ENCODE data around the gene TARP.

TARP gene

DNA sequence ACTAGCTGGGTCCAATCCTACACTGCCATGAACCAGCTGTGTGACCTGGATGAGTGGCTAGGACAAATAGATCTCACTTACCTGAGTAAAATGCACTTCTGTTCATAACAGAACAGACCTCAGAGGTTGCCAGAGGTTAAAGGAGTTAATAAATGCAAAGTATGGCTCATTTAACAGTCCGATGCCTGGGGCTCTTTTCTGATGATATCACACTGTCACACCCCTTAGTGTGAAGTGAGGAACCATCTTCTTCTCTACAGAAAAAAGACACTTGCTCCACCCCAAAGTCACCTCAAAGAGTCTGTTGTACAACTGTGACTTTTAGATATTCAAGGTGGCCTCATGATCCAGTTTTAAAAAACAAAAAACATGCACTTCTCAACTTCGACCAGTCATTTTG, 21.5 kb upstream of the TARP start:
- H3K36me3 Mint-ChIP-seq = no peaks in the 10 kb centered on the region
- Histone ChIP-seq H3K9me3 (no peaks in the 10 kb centered on the region), H3K4me1 (ENCODE audit: control insufficient read depth in 1 of 2, extremely low read depth in 1 of 2, insufficient read depth in 2 of 2, low read length in 2 of 2) (no peaks in the 10 kb centered on the region), H3K27me3 (replicated peaks in 1 of 2; ENCODE audit: control insufficient read depth in 2 of 2, extremely low read depth in 1 of 2, insufficient read depth in 2 of 2, low read length in 1 of 2) (no peaks in the 10 kb centered on the region), H3K4me3 (ENCODE audit: control insufficient read depth in 1 of 2, extremely low read depth in 1 of 2, low read length in 1 of 2) (no peak overlapping the region), H3K36me3 (ENCODE audit: control insufficient read depth in 2 of 2, extremely low read depth in 1 of 2, insufficient read depth in 1 of 2, low read length in 1 of 2) (no peaks in the 10 kb centered on the region), H3K27ac (ENCODE audit: low read length) (no peak overlapping the region)
- peaks cover 0 to 3% (median 0%) of the 10 kb centered on the region in 3 donors for H3K4me1 Mint-ChIP-seq
- H3K27me3 Mint-ChIP-seq = no peaks in the 10 kb centered on the region
- CTCF ChIA-PET = no interaction called here
- no peaks in the 10 kb centered on the region for H3K9me3 Mint-ChIP-seq
- no peak for DNase-seq
- no peak overlapping the region for H3K27ac Mint-ChIP-seq
- POLR2A ChIA-PET = no interaction called here
- no CpG with 5 or more reads among the region's 2 CpGs for WGBS (ENCODE audit: insufficient coverage)
- no peak overlapping the region for H3K4me3 Mint-ChIP-seq
- ATAC-seq (replicated peaks in 1 of 4) = no peak

DNA sequence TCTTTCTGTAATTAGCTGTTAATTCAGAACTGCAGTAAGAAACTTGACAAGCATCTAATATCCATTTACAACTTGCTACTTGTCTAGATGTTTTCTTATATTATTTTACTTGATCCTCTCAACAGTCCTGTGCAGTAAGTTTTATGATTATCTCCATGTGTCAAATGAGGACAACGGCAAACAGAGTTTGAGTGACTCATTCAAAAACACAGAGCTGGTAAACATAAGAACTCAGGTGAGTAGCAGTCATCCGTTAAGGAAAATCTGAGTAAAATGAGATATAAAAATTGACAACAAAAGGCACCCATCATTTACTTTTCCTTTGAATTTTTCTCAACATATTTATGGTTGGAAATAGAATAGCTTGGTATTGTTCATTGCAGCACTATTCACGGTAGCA, 19.0 kb upstream of the TARP start:
- Mint-ChIP-seq H3K4me1 (peaks cover 0 to 3% (median 0%) of the 10 kb centered on the region in 3 donors), H3K36me3 (no peaks in the 10 kb centered on the region), H3K9me3 (no peaks in the 10 kb centered on the region), H3K27me3 (no peaks in the 10 kb centered on the region), H3K27ac (no peak overlapping the region), H3K4me3 (no peak overlapping the region)
- no CpG with 5 or more reads among the region's 3 CpGs for WGBS (ENCODE audit: insufficient coverage)
- ATAC-seq (replicated peaks in 1 of 4) (no peak), DNase-seq (no peak)
- POLR2A ChIA-PET = interaction anchor here in 1 of 2 donors (0.6 kb wide), 1 partner anchor 19 kb away, joined by 5 read pairs; no protein-coding TSS in a partner anchor
- no peak overlapping the region for H3K4me3 ChIP-seq (ENCODE audit: control insufficient read depth in 1 of 2, extremely low read depth in 1 of 2, low read length in 1 of 2)
- H3K27me3 ChIP-seq (replicated peaks in 1 of 2; ENCODE audit: control insufficient read depth in 2 of 2, extremely low read depth in 1 of 2, insufficient read depth in 2 of 2, low read length in 1 of 2) = no peaks in the 10 kb centered on the region
- H3K4me1 ChIP-seq (ENCODE audit: control insufficient read depth in 1 of 2, extremely low read depth in 1 of 2, insufficient read depth in 2 of 2, low read length in 2 of 2) = no peaks in the 10 kb centered on the region
- no peak overlapping the region for H3K27ac ChIP-seq (ENCODE audit: low read length)
- H3K9me3 ChIP-seq = no peaks in the 10 kb centered on the region
- CTCF ChIA-PET = no interaction called here
- no peaks in the 10 kb centered on the region for H3K36me3 ChIP-seq (ENCODE audit: control insufficient read depth in 2 of 2, extremely low read depth in 1 of 2, insufficient read depth in 1 of 2, low read length in 1 of 2)

DNA sequence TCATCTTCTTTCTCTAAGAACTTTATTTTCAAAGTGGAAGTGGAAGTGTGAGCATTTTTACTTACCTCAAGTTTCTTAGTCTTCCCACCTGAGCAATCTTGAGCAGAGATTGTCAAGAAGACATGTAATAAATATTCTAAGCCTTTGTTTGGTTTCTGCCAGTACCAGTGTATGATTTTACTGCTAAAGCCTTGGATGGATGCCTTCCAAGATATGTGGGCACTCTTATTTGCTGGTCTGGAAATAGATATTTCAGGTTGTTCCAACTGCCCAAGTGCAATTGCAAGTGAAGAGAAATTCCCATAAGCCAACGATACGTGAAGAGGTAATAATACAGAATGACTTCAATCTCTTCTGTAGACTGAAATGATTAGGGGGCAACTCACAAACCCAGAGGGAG, 18.2 kb upstream of the TARP start:
- no peaks in the 10 kb centered on the region for H3K27me3 Mint-ChIP-seq
- ChIA-PET CTCF (no interaction called here), POLR2A (no interaction called here)
- no peak overlapping the region for H3K4me3 Mint-ChIP-seq
- H3K27ac Mint-ChIP-seq = no peak overlapping the region
- Histone ChIP-seq H3K9me3 (no peaks in the 10 kb centered on the region), H3K4me1 (ENCODE audit: control insufficient read depth in 1 of 2, extremely low read depth in 1 of 2, insufficient read depth in 2 of 2, low read length in 2 of 2) (no peaks in the 10 kb centered on the region), H3K4me3 (ENCODE audit: control insufficient read depth in 1 of 2, extremely low read depth in 1 of 2, low read length in 1 of 2) (no peak overlapping the region), H3K27me3 (replicated peaks in 1 of 2; ENCODE audit: control insufficient read depth in 2 of 2, extremely low read depth in 1 of 2, insufficient read depth in 2 of 2, low read length in 1 of 2) (no peaks in the 10 kb centered on the region), H3K27ac (ENCODE audit: low read length) (no peak overlapping the region), H3K36me3 (ENCODE audit: control insufficient read depth in 2 of 2, extremely low read depth in 1 of 2, insufficient read depth in 1 of 2, low read length in 1 of 2) (no peaks in the 10 kb centered on the region)
- no peaks in the 10 kb centered on the region for H3K9me3 Mint-ChIP-seq
- no peak for ATAC-seq (replicated peaks in 1 of 4)
- DNase-seq = no peak
- H3K4me1 Mint-ChIP-seq = peaks cover 0 to 3% (median 0%) of the 10 kb centered on the region in 3 donors
- H3K36me3 Mint-ChIP-seq = no peaks in the 10 kb centered on the region
- WGBS (ENCODE audit: insufficient coverage) = no CpG with 5 or more reads among the region's 2 CpGs

DNA sequence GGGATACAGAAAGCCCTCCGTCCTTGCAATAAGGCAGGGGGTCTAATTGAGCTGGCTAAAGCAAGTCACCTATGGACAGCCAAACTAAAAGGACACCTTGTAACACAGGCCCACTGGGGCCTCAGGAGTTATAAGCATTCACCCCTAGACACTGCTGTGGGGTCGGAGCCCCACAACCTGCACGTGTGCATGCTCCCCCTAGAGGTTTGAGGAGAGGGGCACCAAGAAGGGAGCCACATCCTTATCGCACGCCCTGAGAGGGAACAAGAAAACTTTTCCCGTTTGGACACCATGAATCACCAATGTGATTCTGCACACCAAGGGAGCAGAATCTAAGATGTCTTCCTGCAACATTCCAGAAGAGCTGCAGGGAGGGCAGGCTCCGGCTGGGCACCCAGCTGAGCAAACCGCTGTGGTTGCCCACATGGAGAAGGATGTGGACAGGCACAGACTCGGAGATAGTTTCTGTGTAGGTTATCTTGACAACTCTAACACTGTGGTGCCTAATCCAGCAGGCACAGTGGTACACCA, 17.7 kb upstream of the TARP start:
- CTCF ChIA-PET = no interaction called here
- no peak overlapping the region for H3K27ac Mint-ChIP-seq
- Histone ChIP-seq H3K4me1 (ENCODE audit: control insufficient read depth in 1 of 2, extremely low read depth in 1 of 2, insufficient read depth in 2 of 2, low read length in 2 of 2) (no peaks in the 10 kb centered on the region), H3K27me3 (replicated peaks in 1 of 2; ENCODE audit: control insufficient read depth in 2 of 2, extremely low read depth in 1 of 2, insufficient read depth in 2 of 2, low read length in 1 of 2) (no peaks in the 10 kb centered on the region), H3K36me3 (ENCODE audit: control insufficient read depth in 2 of 2, extremely low read depth in 1 of 2, insufficient read depth in 1 of 2, low read length in 1 of 2) (no peaks in the 10 kb centered on the region), H3K9me3 (no peaks in the 10 kb centered on the region), H3K4me3 (ENCODE audit: control insufficient read depth in 1 of 2, extremely low read depth in 1 of 2, low read length in 1 of 2) (no peak overlapping the region), H3K27ac (ENCODE audit: low read length) (no peak overlapping the region)
- DNase-seq = no peak
- POLR2A ChIA-PET = no interaction called here
- no peak for ATAC-seq (replicated peaks in 1 of 4)
- H3K4me3 Mint-ChIP-seq = no peak overlapping the region
- no peaks in the 10 kb centered on the region for H3K9me3 Mint-ChIP-seq
- no peaks in the 10 kb centered on the region for H3K27me3 Mint-ChIP-seq
- H3K4me1 Mint-ChIP-seq = peaks cover 0 to 3% (median 0%) of the 10 kb centered on the region in 3 donors
- H3K36me3 Mint-ChIP-seq = no peaks in the 10 kb centered on the region
- WGBS (ENCODE audit: insufficient coverage) = no CpG with 5 or more reads among the region's 9 CpGs

DNA sequence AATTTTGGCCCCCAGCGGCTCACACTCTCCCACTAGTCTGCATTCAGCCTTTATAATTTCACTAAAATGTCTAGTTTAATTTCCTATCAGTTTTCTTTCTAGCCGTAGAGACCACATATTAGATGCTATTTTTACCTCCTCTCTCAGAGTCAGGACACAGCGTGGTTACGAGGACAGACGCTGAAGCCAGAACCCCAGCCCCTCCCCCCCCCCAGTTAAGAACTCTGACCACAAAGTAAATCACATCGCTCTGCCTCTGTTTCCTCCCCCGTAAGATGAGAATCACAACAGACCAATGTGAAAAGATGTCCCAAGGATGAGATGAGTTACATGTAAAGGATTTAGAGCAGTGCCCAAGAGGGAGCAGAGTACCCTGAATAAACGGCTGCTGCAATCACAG, 11.1 kb upstream of the TARP start:
- H3K27ac ChIP-seq (ENCODE audit: low read length) = no peak overlapping the region
- peaks cover 0 to 10% (median 0%) of the 10 kb centered on the region in 3 donors for H3K4me1 Mint-ChIP-seq

DNA sequence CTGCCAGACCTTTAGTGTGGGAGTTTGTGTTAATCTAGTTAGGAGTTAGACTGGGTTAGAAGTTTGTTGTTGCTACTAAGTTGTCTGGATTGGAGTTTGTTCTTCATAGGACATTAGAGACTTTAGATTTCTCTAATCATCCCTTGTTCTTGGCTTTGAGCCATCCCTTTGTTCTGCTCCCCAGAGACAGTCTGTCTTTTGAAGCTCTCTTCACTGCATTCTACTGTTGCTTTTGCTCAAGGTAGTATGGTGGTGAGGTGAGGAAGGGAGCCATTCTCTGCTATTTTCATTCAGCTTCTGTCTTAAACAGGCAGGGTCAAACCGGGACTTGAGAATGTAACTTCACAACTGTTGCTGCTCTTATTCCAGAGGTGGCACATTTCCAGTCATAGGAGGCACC, 10.4 kb upstream of the TARP start:
- H3K4me3 ChIP-seq (ENCODE audit: control insufficient read depth in 1 of 2, extremely low read depth in 1 of 2, low read length in 1 of 2) = no peak overlapping the region
- no peaks in the 10 kb centered on the region for H3K9me3 ChIP-seq
- H3K27me3 ChIP-seq (replicated peaks in 1 of 2; ENCODE audit: control insufficient read depth in 2 of 2, extremely low read depth in 1 of 2, insufficient read depth in 2 of 2, low read length in 1 of 2) = no peaks in the 10 kb centered on the region
- Mint-ChIP-seq H3K9me3 (no peaks in the 10 kb centered on the region), H3K27me3 (no peaks in the 10 kb centered on the region), H3K4me1 (peaks cover 0 to 10% (median 0%) of the 10 kb centered on the region in 3 donors), H3K4me3 (no peak overlapping the region), H3K36me3 (no peaks in the 10 kb centered on the region), H3K27ac (no peak overlapping the region)
- DNase-seq = no peak
- no peak for ATAC-seq (replicated peaks in 1 of 4)
- no CpG with 5 or more reads among the region's 1 CpG for WGBS (ENCODE audit: insufficient coverage)
- no peaks in the 10 kb centered on the region for H3K4me1 ChIP-seq (ENCODE audit: control insufficient read depth in 1 of 2, extremely low read depth in 1 of 2, insufficient read depth in 2 of 2, low read length in 2 of 2)
- H3K36me3 ChIP-seq (ENCODE audit: control insufficient read depth in 2 of 2, extremely low read depth in 1 of 2, insufficient read depth in 1 of 2, low read length in 1 of 2) = no peaks in the 10 kb centered on the region
- ChIA-PET CTCF (no interaction called here), POLR2A (no interaction called here)
- H3K27ac ChIP-seq (ENCODE audit: low read length) = no peak overlapping the region

More for the DNA sequence above, 11.1 kb upstream of the TARP start:
- Mint-ChIP-seq H3K27me3 (no peaks in the 10 kb centered on the region), H3K9me3 (no peaks in the 10 kb centered on the region), H3K27ac (no peak overlapping the region), H3K4me3 (no peak overlapping the region), H3K36me3 (no peaks in the 10 kb centered on the region)
- H3K4me3 ChIP-seq (ENCODE audit: control insufficient read depth in 1 of 2, extremely low read depth in 1 of 2, low read length in 1 of 2) = no peak overlapping the region
- whole genome bisulfite sequencing (ENCODE audit: insufficient coverage) = no CpG with 5 or more reads among the region's 8 CpGs
- H3K27me3 ChIP-seq (replicated peaks in 1 of 2; ENCODE audit: control insufficient read depth in 2 of 2, extremely low read depth in 1 of 2, insufficient read depth in 2 of 2, low read length in 1 of 2) = no peaks in the 10 kb centered on the region
- ATAC-seq (replicated peaks in 1 of 4) (no peak), DNase-seq (no peak)
- H3K9me3 ChIP-seq = no peaks in the 10 kb centered on the region
- no peaks in the 10 kb centered on the region for H3K36me3 ChIP-seq (ENCODE audit: control insufficient read depth in 2 of 2, extremely low read depth in 1 of 2, insufficient read depth in 1 of 2, low read length in 1 of 2)
- ChIA-PET CTCF (no interaction called here), POLR2A (no interaction called here)
- no peaks in the 10 kb centered on the region for H3K4me1 ChIP-seq (ENCODE audit: control insufficient read depth in 1 of 2, extremely low read depth in 1 of 2, insufficient read depth in 2 of 2, low read length in 2 of 2)

DNA sequence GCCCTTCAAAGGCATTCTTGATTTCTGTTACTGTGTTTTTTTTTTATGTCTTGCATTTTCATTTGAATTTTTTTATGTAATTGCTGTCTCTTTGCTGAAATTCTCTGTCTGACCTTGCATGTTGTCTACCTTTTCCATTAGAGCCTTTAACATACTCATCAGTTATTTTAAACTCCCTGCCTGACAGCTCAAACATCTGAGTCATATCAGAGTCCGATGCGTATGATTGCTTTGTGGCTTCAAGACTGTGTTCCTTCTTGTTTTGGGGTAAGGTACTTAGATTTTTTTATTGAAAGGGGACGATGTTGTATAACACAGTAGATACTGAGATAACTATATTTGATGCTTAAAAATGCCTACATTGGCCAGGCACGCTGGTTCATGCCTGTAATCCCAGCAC, 9.7 kb upstream of the TARP start:
- ChIA-PET POLR2A (no interaction called here), CTCF (no interaction called here)
- H3K4me1 Mint-ChIP-seq = peaks cover 0 to 10% (median 0%) of the 10 kb centered on the region in 3 donors
- no peak overlapping the region for H3K27ac Mint-ChIP-seq
- H3K4me3 Mint-ChIP-seq = no peak overlapping the region
- Histone ChIP-seq H3K36me3 (ENCODE audit: control insufficient read depth in 2 of 2, extremely low read depth in 1 of 2, insufficient read depth in 1 of 2, low read length in 1 of 2) (no peaks in the 10 kb centered on the region), H3K27me3 (replicated peaks in 1 of 2; ENCODE audit: control insufficient read depth in 2 of 2, extremely low read depth in 1 of 2, insufficient read depth in 2 of 2, low read length in 1 of 2) (no peaks in the 10 kb centered on the region), H3K9me3 (no peaks in the 10 kb centered on the region), H3K4me3 (ENCODE audit: control insufficient read depth in 1 of 2, extremely low read depth in 1 of 2, low read length in 1 of 2) (no peak overlapping the region), H3K27ac (ENCODE audit: low read length) (no peak overlapping the region), H3K4me1 (ENCODE audit: control insufficient read depth in 1 of 2, extremely low read depth in 1 of 2, insufficient read depth in 2 of 2, low read length in 2 of 2) (no peaks in the 10 kb centered on the region)
- no CpG with 5 or more reads among the region's 4 CpGs for WGBS (ENCODE audit: insufficient coverage)
- DNase-seq = no peak
- no peaks in the 10 kb centered on the region for H3K27me3 Mint-ChIP-seq
- H3K9me3 Mint-ChIP-seq = no peaks in the 10 kb centered on the region
- no peaks in the 10 kb centered on the region for H3K36me3 Mint-ChIP-seq
- ATAC-seq (replicated peaks in 1 of 4) = no peak

Measured in T-cell (primary cell).